Measurements from ENCODE around the gene NEUROD2. TPM values are rescaled to one million over a fixed set of nuclear protein-coding genes. Genes with fewer than 3 reads are reported as not detected.

The NEUROD2 gene
- total and polyA plus RNA-seq, 7 donors = 0.01 TPM; not detected in 6

DNA sequence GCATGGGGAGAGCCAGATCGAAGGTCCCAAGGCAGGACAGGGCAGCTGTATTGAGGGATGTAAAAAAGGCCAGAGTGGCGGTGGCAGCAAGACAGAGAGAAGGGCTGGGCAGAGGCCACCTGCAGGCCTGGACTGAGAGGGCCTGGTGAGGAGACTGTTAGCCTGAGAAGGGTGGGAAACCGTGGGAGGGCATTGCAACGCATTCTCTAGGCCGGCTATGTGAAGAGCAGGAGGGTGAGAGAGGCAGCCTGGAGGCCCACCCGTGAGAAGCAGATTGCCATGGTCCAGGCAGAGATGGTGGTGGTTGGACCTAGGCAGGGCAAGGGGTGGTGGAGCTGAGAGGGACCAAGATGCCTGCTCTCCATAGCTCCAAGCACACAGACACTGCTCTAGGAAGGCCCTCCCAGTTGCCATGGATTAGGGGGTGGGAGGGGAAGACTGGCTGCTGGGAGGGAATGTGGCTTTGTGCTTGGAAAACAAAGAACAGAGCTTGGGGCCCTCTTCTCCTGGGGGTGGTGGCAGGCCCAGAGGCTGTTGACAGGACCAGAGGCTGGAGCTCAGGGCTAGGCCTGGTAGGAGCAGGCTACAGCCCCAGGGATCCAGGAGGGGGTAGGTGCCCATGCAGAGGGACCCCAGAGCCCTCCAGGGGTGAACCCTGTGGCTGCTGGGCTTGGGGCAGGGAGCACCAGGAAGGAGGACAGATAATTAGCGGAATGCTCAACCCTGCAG lies 45.0 kb upstream of the NEUROD2 start:
- intact Hi-C loops (cut with DNase I) = no loop called here
- H3K27me3 ChIP-seq (ENCODE audit: insufficient read depth in 3 of 3, low read length in 2 of 3) = no peaks in the 10 kb centered on the region
- H3K4me1 ChIP-seq = peaks cover 6% of the 10 kb centered on the region
- ATAC-seq (peak in 2 of 4 donors; percentile 6 to 9), DNase-seq (no peak)
- no peaks in the 10 kb centered on the region for H3K9me3 ChIP-seq
- no peak overlapping the region for H3K4me3 ChIP-seq
- H3K27ac ChIP-seq = no peak overlapping the region
- TF ChIP-seq, protein P1, sequence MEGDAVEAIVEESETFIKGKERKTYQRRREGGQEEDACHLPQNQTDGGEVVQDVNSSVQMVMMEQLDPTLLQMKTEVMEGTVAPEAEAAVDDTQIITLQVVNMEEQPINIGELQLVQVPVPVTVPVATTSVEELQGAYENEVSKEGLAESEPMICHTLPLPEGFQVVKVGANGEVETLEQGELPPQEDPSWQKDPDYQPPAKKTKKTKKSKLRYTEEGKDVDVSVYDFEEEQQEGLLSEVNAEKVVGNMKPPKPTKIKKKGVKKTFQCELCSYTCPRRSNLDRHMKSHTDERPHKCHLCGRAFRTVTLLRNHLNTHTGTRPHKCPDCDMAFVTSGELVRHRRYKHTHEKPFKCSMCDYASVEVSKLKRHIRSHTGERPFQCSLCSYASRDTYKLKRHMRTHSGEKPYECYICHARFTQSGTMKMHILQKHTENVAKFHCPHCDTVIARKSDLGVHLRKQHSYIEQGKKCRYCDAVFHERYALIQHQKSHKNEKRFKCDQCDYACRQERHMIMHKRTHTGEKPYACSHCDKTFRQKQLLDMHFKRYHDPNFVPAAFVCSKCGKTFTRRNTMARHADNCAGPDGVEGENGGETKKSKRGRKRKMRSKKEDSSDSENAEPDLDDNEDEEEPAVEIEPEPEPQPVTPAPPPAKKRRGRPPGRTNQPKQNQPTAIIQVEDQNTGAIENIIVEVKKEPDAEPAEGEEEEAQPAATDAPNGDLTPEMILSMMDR (IDR thresholded peaks at IDR 0.05) = no peak
- WGBS, 3 donors = 53 to 63% (median 53%) methylated on average over 6 to 7 of the region's 7 CpGs
- peaks cover 0 to 7% of the 10 kb centered on the region in 2 donors for H3K36me3 ChIP-seq (ENCODE audit: insufficient read depth in 1 of 2, low read depth in 1 of 2)

DNA sequence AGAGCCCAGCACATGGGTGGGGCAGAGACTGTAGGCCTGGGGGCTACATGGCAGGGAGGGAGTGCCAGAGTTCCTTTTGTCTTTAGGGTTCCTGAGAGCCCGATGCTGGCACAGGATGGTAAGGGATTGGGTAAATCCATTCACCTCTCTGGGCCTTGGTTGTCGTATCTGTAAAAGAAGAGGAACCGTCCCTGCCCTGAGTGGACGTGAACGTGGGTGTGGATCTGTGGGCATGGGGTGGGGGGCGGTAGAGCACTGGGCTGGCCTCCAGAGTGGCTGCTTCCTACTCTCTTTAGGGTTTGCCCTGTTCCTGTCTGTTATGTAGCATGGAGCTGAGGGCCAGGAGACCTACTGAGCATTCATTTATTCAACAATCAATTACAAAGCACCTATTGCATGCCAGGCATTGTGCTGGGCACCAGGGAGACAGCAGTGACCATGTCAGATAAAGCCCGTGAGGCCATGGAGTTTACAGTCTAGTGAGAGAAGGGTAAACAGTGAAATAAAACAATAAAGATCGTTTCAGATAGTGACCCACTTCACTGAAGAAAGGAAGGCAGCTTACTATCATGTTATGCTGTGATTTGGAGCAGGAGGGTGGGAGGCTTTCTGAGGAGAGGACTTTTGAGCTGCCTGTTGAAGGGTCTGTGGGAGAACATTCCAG lies 44.3 kb upstream of the NEUROD2 start:
- intact Hi-C loops (cut with DNase I) = loop anchor here in 1 of 2 donors (1.0 kb wide), 1 partner anchor 58 kb away; no protein-coding TSS in a partner anchor
- Histone ChIP-seq H3K36me3 (ENCODE audit: insufficient read depth in 1 of 2, low read depth in 1 of 2) (peaks cover 0 to 4% of the 10 kb centered on the region in 2 donors), H3K9me3 (no peaks in the 10 kb centered on the region), H3K4me1 (peaks cover 6% of the 10 kb centered on the region), H3K27me3 (ENCODE audit: insufficient read depth in 3 of 3, low read length in 2 of 3) (no peaks in the 10 kb centered on the region), H3K4me3 (no peak overlapping the region), H3K27ac (no peak overlapping the region)
- WGBS, 3 donors = 59 to 71% (median 70%) methylated on average over 8 of the region's 8 CpGs
- TF ChIP-seq, protein P1 (IDR thresholded peaks at IDR 0.05) = no peak
- ATAC-seq (no peak), DNase-seq (no peak)

DNA sequence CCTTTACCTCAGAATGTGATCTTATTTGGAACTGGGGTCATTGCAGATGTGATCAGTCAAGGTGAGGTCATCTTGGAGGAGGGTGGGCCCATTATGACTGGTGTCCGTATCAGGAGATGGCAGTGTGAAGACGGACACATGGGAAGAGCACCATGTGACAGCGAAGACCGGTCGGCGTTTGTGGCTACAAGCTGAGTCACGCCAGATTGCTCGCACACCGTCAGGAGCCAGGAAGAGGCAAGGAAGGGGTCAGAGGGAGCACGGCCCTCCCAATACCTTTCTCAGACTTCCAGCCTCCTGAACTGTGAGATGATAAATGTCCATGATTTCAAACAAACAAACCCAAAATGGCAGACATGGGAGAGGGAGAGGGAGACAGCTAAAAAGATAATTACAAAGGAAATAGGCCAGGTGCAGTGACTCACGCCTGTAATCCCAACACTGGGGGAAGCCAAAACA lies 42.4 kb upstream of the NEUROD2 start:
- 93 to 94% (median 94%) methylated on average over 11 of the region's 11 CpGs for WGBS, 3 donors
- H3K27ac ChIP-seq = no peak overlapping the region
- no peaks in the 10 kb centered on the region for H3K9me3 ChIP-seq
- DNase-seq (no peak), ATAC-seq (no peak)
- no peaks in the 10 kb centered on the region for H3K27me3 ChIP-seq (ENCODE audit: insufficient read depth in 3 of 3, low read length in 2 of 3)
- TF ChIP-seq, protein P1 (IDR thresholded peaks at IDR 0.05) = no peak
- intact Hi-C loops (cut with DNase I) = no loop called here
- peaks cover 0 to 4% of the 10 kb centered on the region in 2 donors for H3K36me3 ChIP-seq (ENCODE audit: insufficient read depth in 1 of 2, low read depth in 1 of 2)
- H3K4me3 ChIP-seq = no peak overlapping the region
- peaks cover 6% of the 10 kb centered on the region for H3K4me1 ChIP-seq

DNA sequence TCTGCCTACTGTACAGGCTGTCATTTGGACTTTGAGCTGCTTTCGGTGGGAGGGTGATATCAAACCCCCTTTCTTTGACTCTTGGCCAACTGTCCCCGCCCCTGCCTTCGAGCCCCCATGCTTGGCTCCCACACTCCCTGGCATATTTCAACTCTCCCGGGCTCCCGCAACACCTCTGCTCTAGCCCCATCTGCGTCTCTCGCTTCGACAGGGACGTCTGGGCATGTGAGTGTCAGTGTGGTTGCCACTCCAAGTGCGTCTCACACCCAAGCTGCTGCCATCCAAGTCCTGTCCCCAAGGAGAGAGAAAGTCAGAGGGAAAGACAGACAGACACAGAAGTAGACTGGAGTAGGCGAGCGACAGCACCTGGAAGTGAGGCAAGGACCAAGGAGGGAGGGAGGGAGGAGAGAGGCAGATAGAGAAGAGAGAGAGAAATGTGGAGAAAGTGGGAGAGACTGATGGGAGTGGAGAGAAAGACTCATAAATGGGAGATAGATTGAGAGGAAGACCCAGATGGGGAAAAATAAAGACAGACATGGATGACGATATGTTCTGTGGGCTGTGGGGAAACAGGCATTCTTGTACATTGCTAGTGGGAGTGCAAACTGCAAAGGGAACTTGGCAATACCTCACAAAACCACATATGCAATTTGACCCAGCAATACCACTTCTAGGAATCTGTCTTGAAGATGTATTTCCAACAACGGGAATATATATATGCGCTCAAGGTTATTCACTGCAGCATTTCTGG lies 41.1 kb upstream of the NEUROD2 start:
- Histone ChIP-seq H3K27me3 (ENCODE audit: insufficient read depth in 3 of 3, low read length in 2 of 3) (no peaks in the 10 kb centered on the region), H3K27ac (no peak overlapping the region), H3K9me3 (no peaks in the 10 kb centered on the region), H3K36me3 (ENCODE audit: insufficient read depth in 1 of 2, low read depth in 1 of 2) (no peaks in the 10 kb centered on the region), H3K4me3 (no peak overlapping the region), H3K4me1 (peaks cover 2% of the 10 kb centered on the region)
- WGBS, 3 donors = 89 to 90% (median 89%) methylated on average over 15 of the region's 15 CpGs
- TF ChIP-seq, protein P1 (IDR thresholded peaks at IDR 0.05) = no peak
- intact Hi-C loops (cut with DNase I) = no loop called here
- ATAC-seq (no peak), DNase-seq (no peak)
